Measurements from ENCODE around the gene CCDC187.
A peak's percentile ranks its signal among the peaks of the same experiment; 100 is the strongest.

Gene CCDC187

DNA sequence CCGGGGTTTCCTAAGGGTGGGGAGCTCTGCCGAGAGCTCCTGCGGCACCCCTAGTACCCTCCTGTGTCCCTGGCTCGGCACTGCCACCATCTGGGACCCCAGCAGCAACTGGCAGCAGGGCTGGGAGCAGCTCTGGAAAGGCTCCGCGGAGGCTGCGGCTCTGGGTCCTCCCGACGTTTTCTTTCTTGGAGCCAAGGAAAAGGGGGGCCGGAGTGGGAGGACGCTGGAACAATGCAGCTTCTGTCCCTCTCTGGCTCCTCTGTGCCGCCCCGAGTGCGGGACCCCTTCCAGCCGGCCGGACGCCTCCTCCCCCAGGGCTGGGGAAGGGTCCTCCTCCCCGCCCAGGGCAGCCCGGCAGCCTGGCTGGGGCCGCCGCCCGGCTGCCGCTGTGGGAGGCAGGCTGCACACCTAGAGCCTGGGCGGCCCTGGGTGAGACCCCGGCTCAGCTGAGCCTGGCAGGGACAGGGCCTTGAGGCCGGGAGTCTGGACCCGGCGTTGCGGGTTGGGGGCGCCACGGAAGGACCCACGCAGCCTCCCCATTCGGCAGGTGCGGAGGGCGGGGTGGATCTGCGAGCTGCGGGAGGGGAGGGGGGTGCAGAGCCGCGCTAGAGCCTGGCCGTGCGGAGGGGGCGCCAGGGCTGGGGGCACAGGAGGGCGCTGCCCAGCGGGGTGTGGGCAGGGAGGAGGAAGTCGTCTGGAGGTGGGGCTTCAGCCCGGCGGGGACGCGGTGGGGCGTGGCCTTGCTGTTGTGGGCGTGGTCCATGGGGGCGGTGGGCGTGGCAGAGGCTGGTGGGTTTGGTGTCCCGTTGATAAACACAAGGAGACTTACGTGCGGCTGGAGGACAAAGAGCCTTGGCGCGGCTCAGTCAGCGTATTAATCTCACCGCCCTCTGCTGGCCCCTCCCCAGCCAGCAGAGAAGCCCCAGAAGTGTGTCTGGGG is 38.6 kb upstream of the CCDC187 start:
- no peak overlapping the region for H3K27ac Mint-ChIP-seq
- peak; percentile 63 to 74 for DNase-seq
- H3K4me3 Mint-ChIP-seq = peak overlapping the region in 1 of 2 donors; percentile 41
- H3K4me1 Mint-ChIP-seq = peaks cover 5% of the 10 kb centered on the region
- H3K27me3 Mint-ChIP-seq = no peaks in the 10 kb centered on the region
- H3K9me3 Mint-ChIP-seq = no peaks in the 10 kb centered on the region
- ATAC-seq = peak; percentile 51

DNA sequence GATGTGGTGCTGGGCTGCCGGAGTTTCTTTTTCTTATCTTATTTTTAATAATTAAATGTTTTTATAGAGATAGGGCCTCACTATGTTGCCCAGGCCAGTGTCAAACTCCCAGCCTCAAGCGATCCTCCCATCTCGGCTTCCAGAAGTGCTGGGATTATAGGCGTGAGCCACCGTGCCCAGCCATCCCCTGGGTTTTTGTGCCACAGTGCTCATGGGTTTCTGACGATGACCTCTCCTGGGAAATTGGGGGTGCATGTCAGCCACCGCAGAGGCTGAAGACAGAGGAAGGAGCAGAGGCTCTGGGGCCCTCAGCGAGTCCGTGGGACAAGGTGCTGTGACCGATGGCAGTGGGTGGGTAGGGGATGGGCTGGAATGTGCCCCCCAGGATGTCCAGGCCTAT is 37.9 kb upstream of the CCDC187 start:
- no peaks in the 10 kb centered on the region for H3K9me3 Mint-ChIP-seq
- no peak overlapping the region for H3K4me3 Mint-ChIP-seq
- no peak for DNase-seq
- H3K27me3 Mint-ChIP-seq = no peaks in the 10 kb centered on the region
- ATAC-seq = no peak
- peaks cover 5% of the 10 kb centered on the region for H3K4me1 Mint-ChIP-seq
- H3K27ac Mint-ChIP-seq = no peak overlapping the region

GRCh38 chr9:136341042-136341655 is 37.3 kb upstream of the CCDC187 start:
- H3K27me3 Mint-ChIP-seq = no peaks in the 10 kb centered on the region
- no peak overlapping the region for H3K4me3 Mint-ChIP-seq
- peaks cover 5% of the 10 kb centered on the region for H3K4me1 Mint-ChIP-seq
- DNase-seq = no peak
- no peaks in the 10 kb centered on the region for H3K9me3 Mint-ChIP-seq
- no peak for ATAC-seq
- no peak overlapping the region for H3K27ac Mint-ChIP-seq

DNA sequence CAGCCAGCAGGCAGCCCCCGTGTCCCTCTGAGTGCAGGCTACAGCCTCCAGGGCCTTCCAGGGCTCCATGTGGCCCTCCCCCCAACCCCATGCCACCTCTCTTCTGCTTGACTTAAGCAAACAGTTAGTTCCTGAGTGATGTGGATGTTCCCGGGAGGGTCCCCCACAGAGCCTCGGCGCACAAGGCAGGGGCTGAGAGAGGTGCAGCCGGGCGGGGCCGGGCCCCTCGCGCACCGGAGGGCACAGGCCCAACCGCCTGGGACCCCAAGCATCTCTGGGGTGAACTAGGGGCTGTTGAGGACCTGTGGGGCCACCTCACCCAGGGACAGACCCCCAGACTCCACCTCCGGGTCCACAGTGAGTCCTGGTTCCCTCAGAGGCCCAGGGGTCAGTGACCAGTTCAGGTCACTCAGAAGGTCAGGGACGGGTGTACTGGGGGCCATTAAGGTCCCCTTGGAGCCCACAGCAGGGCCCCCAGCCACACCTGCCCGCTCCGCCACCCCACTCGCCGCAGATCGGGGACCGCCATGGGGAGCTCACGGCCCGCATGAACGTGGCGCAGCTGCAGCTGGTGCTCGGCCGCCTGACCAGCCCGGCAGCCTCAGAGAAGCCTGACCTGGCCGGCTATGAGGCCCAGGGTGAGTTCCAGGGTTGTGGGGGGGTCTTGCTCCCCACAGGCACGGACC is 36.6 kb upstream of the CCDC187 start:
- Mint-ChIP-seq H3K9me3 (no peaks in the 10 kb centered on the region), H3K27ac (no peak overlapping the region), H3K4me3 (no peak overlapping the region), H3K27me3 (no peaks in the 10 kb centered on the region), H3K4me1 (peaks cover 5% of the 10 kb centered on the region)
- ATAC-seq (no peak), DNase-seq (no peak)

DNA sequence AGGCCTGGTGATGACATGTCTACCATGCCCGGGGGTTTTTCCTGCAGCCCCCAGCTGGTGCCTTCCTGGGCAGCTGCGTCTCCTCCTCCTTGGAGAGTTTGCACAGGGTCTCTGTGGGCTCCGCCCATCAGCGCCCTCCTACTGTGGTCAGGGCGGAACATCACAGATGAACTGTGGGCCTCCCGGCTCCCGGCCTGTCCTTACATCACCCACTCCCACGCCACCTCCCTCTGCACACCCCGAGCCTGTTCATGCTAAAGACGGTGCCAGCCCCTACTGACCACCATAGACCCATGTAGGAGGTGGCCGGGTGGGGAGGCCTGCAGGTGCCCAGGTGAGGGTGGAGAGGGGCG is 36.0 kb upstream of the CCDC187 start:
- ATAC-seq (no peak), DNase-seq (no peak)
- no peak overlapping the region for H3K4me3 Mint-ChIP-seq
- no peaks in the 10 kb centered on the region for H3K27me3 Mint-ChIP-seq
- no peaks in the 10 kb centered on the region for H3K9me3 Mint-ChIP-seq
- H3K27ac Mint-ChIP-seq = no peak overlapping the region
- peaks cover 5% of the 10 kb centered on the region for H3K4me1 Mint-ChIP-seq

DNA sequence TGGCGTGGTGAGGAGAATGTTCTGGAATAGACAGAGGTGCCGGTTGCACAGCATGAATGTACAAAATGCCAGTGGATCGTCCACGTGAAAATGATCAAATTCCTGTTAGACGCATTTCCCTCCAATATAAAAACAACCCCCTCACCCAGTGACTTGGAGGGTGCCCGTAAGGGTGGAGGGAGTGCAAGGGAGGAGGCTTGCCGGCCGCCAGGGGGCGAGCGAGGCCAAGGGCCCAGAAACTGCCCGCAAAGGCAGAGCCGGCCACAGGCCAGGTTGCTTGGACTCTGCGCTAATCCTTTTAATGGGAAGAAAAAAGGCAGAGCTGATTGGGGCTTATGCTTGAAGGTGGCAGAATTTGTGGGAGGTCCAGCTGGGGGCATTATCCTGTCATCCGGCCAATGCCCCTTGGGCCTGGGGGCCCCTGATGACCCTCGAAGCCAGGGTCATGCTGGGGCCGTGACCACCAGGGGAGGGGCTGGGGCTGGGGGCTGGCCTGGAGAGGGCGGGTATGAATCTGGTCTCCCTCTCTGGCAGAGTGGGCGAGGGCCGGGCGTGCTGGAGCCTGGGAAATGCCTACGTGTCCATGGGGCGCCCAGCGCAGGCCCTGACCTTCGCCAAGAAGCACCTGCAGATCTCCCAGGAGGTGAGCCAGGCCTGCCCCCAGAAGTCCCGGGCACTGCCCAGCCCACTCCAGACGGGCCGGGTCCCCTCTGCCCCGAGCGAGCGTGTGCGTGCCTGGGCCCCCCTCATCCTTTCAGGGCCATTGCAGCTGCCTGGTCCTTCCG is 35.5 kb upstream of the CCDC187 start:
- Mint-ChIP-seq H3K4me3 (no peak overlapping the region), H3K4me1 (peaks cover 5% of the 10 kb centered on the region), H3K27ac (no peak overlapping the region), H3K27me3 (no peaks in the 10 kb centered on the region), H3K9me3 (no peaks in the 10 kb centered on the region)
- ATAC-seq = no peak
- no peak for DNase-seq

GRCh38 chr9:136338511-136338910 is 34.6 kb upstream of the CCDC187 start:
- no peaks in the 10 kb centered on the region for H3K9me3 Mint-ChIP-seq
- peaks cover 5% of the 10 kb centered on the region for H3K4me1 Mint-ChIP-seq
- H3K27ac Mint-ChIP-seq = peak overlapping the region in 1 of 2 donors; percentile 63
- H3K27me3 Mint-ChIP-seq = no peaks in the 10 kb centered on the region
- H3K4me3 Mint-ChIP-seq = no peak overlapping the region
- no peak for ATAC-seq
- no peak for DNase-seq

DNA sequence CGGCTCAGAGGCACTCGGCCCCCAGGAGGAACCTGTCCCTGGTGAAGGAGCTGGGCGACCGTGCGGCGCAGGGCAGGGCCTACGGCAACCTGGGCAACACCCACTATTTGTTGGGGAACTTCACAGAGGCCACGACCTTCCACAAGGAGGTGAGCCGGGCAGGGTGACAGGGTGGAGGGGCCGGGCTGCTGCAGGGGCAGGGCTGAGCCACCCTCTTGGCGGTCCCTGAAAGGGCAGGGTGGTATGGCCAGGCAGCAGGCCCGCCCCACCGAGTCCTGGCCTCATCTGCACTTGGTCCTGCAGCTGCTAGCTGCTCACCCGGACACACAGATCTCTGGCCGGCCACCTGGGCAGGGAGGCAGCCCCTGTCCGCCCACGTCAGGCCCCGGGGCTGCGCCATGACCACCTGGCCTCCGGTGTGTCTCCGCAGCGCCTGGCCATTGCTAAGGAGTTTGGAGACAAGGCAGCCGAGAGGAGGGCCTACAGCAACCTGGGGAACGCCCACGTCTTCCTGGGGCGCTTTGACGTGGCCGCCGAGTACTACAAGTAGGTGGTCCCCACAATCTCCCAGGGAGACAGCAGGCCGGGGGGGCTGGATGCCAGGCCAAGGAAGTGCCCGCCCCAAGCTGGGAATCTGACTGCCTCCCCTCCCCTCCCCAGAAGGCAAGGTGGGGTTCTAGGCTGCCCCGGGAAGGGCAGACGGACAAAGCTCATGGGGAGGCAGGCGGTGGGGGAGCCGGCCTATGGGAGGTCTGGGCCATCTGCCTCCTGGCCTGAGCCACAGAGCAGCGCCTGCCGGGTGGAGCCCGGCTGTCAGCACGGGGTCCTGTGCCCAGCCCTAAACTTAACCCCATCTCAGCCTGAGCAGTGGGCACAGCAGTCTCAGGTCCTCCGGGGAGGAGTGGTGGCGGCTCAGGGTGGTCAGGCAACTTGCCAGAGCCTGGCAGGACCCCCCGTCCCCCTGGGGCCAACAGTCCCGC is 33.8 kb upstream of the CCDC187 start:
- H3K4me1 Mint-ChIP-seq = peaks cover 3% of the 10 kb centered on the region
- DNase-seq (no peak), ATAC-seq (no peak)
- no peak overlapping the region for H3K27ac Mint-ChIP-seq
- no peak overlapping the region for H3K4me3 Mint-ChIP-seq
- no peaks in the 10 kb centered on the region for H3K27me3 Mint-ChIP-seq
- H3K9me3 Mint-ChIP-seq = no peaks in the 10 kb centered on the region

- ATAC-seq (no peak), DNase-seq (no peak)
- no peak overlapping the region for H3K27ac Mint-ChIP-seq
- no peaks in the 10 kb centered on the region for H3K4me1 Mint-ChIP-seq
- H3K9me3 Mint-ChIP-seq = no peaks in the 10 kb centered on the region
- H3K4me3 Mint-ChIP-seq = no peak overlapping the region
- no peaks in the 10 kb centered on the region for H3K27me3 Mint-ChIP-seq
These were observed 33.0 kb upstream of the CCDC187 start for GRCh38 chr9:136336881-136337280.

DNA sequence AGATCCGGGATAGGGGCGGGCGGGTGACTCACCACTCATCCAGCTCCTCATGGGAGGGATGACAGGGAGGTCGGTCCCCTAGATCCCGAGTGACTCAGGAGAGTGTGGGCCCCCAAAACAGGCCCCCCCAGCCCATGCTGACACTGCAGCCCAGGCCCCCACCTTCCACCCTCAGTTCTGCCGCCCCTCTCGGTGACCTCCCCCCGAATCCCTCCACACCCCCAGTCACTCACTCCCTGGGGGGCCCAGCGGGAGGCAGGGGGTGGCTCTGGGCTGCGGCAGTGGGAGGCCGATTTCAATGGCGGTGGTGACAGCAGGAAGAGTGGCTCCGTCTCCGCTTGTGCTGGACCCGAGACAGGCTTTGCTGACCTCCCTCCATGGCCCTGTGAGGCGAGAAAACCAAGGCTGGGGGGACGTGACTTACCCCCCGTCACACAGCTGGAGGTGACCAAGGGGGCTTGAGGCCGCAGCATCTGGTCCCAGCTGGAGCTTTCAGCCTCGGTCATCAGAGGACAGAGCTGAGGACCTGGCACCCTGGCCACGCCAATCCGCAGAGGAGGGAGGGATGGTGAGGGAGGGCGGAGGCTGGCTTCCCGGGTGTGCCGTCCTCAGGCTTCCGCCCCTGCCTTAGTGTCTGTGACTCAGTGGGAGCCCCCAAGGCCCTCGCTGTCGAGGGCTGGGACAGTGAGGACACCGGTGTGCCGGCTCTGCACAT is 32.4 kb upstream of the CCDC187 start:
- no peak overlapping the region for H3K4me3 Mint-ChIP-seq
- H3K27me3 Mint-ChIP-seq = no peaks in the 10 kb centered on the region
- H3K27ac Mint-ChIP-seq = no peak overlapping the region
- H3K9me3 Mint-ChIP-seq = no peaks in the 10 kb centered on the region
- DNase-seq = no peak
- ATAC-seq = no peak
- no peaks in the 10 kb centered on the region for H3K4me1 Mint-ChIP-seq

DNA sequence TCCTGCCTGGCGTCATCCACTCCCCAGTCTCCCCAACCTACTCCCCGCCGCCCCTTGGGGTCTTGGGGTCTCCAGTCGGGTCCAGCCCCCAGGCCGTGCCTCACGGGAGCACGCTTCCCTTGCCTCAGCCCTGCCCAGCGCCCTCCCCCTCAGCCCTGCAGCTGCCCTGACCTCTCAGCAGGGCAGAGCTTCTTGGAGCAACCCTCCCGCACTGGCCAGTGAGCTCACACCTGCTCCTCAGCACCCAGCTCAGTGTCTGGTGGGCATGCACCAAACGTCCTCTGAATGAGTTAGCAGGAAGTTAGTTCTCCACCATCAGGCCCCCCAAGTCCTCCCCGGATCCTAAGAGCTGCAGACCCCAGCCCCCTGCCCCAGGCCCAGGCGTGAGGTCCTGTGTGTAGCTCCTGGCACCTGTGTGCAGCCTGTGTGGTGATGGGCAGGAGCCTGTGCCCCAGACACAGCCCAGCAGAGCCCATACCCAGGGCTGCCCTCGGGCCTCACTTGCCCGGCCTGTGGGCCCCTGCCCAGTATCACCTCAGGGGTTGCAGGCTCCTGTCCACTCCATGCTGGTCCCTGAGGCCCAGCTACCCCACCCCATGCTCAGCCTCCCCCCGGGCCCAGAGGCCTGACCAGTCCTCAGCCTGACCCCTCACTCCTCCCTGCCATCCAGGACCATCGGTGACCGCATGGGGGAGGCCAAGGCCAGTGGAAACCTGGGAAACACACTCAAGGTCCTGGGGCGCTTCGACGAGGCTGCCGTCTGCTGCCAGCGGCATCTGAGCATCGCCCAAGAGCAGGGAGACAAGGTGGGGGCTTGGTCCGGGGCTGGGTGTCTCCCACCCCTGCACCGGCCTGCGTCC is 31.6 kb upstream of the CCDC187 start:
- Mint-ChIP-seq H3K27ac (peak overlapping the region in 1 of 2 donors; percentile 57), H3K4me1 (no peaks in the 10 kb centered on the region), H3K27me3 (no peaks in the 10 kb centered on the region), H3K9me3 (no peaks in the 10 kb centered on the region), H3K4me3 (no peak overlapping the region)
- DNase-seq = no peak
- no peak for ATAC-seq

DNA sequence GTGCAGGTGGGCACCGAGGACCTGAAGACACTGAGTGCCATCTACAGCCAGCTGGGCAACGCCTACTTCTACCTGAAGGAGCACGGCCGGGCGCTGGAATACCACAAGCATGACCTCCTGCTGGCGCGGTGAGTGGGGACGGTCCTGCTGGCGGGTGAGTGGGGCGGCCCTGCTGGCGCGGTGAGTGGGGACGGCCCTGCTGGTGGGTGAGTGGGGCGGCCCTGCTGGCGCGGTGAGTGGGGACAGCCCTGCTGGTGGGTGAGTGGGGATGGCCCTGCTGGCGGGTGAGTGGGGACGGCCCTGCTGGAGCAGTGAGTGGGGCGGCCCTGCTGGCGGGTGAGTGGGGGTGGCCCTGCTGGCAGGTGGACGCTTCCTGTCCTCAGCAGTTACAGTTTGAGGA is 30.6 kb upstream of the CCDC187 start:
- peak; percentile 19 for ATAC-seq
- H3K4me3 Mint-ChIP-seq = no peak overlapping the region
- H3K9me3 Mint-ChIP-seq = no peaks in the 10 kb centered on the region
- no peak for DNase-seq
- no peaks in the 10 kb centered on the region for H3K27me3 Mint-ChIP-seq
- H3K4me1 Mint-ChIP-seq = no peaks in the 10 kb centered on the region
- H3K27ac Mint-ChIP-seq = peak overlapping the region in 1 of 2 donors; percentile 76

DNA sequence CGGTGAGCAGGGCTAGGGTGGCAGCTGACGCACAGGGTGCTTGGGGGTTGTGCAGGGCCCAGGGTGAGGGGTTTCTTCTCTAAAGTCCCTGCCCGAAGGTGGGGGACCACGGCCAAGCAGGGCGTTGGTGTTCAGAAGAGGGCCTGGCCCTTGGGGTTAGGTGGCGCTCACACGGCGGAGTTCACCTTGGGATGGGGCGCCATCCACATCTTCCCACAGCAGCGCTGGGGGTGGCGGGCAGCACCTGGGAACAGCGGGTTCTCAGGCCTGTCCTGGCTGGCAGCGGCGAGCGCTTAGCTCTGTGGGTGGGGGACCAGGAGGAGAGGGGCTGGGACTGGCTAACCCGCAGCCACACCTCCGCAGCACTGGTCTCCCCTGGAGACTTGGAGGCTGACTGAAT is 29.6 kb upstream of the CCDC187 start:
- Mint-ChIP-seq H3K4me1 (peaks cover 10% of the 10 kb centered on the region), H3K4me3 (no peak overlapping the region), H3K27me3 (no peaks in the 10 kb centered on the region), H3K9me3 (no peaks in the 10 kb centered on the region), H3K27ac (no peak overlapping the region)
- no peak for DNase-seq
- ATAC-seq = no peak

All from stimulated activated naive CD8-positive, alpha-beta T cell treated with anti-CD3 and anti-CD28 coated beads, Interleukin-15, amount 100 ng/mL, for 72 hours (primary cell).